HG02678 (cell line): ENCODE data around the gene PEAK1.

ENCODE experiments used
- ATAC-seq: cut with Tn5 transposase; IDR thresholded peaks from one replicate; pipeline ENCODE4 v1.9.1; 2021; ENCODE audit warnings: mild to moderate bottlenecking, moderate library complexity; ENCODE audit not compliant: unreplicated experiment

PEAK1 gene

GRCh38 chr15:77402740-77403379, 17.0 kb downstream of the PEAK1 start:
- no peak for ATAC-seq

- ATAC-seq: no peak
Measured at GRCh38 chr15:77400258-77400657, 19.6 kb downstream of the PEAK1 start.

GRCh38 chr15:77398927-77399326, 21.0 kb downstream of the PEAK1 start:
- ATAC-seq: no peak

- ATAC-seq: no peak
Measured at GRCh38 chr15:77396692-77397091, 23.2 kb downstream of the PEAK1 start.

GRCh38 chr15:77395013-77395774, 24.7 kb downstream of the PEAK1 start:
- no peak for ATAC-seq

- no peak for ATAC-seq
Measured at GRCh38 chr15:77393471-77393840, 26.4 kb downstream of the PEAK1 start.

- no peak for ATAC-seq
Measured at GRCh38 chr15:77392762-77393470, 27.0 kb downstream of the PEAK1 start.

- no peak for ATAC-seq
Measured at GRCh38 chr15:77391372-77391951, 28.4 kb downstream of the PEAK1 start.

- ATAC-seq: no peak
Measured at GRCh38 chr15:77387365-77388105, 32.4 kb downstream of the PEAK1 start.

GRCh38 chr15:77386626-77387025, 33.3 kb downstream of the PEAK1 start:
- no peak for ATAC-seq

GRCh38 chr15:77384589-77385359, 35.1 kb downstream of the PEAK1 start:
- no peak for ATAC-seq

- no peak for ATAC-seq
Measured at GRCh38 chr15:77384086-77384485, 35.8 kb downstream of the PEAK1 start.

- ATAC-seq: no peak
Measured at GRCh38 chr15:77380033-77380432, 39.9 kb downstream of the PEAK1 start.

- ATAC-seq: no peak
Measured at GRCh38 chr15:77376770-77377169, 43.1 kb downstream of the PEAK1 start.

GRCh38 chr15:77375133-77375532, 44.8 kb downstream of the PEAK1 start:
- no peak for ATAC-seq

GRCh38 chr15:77373441-77373840, 46.5 kb downstream of the PEAK1 start:
- no peak for ATAC-seq

GRCh38 chr15:77371850-77372563, 47.9 kb downstream of the PEAK1 start:
- ATAC-seq: no peak

- ATAC-seq: no peak
Measured at GRCh38 chr15:77370580-77370979, 49.3 kb downstream of the PEAK1 start.

- ATAC-seq: no peak
Measured at GRCh38 chr15:77369168-77369567, 50.7 kb downstream of the PEAK1 start.

- ATAC-seq: no peak
Measured at GRCh38 chr15:77367631-77368030, 52.3 kb downstream of the PEAK1 start.
